KOPT-K1 (cell line): ENCODE measurements around the gene HRH1.
"Not testable (repeated sequence)": the region's sequence is repeated elsewhere in the genome, so short reads cannot be mapped to it uniquely, and the experiment has no call there.

ENCODE experiments used
- H3K27ac ChIP-seq: fragments of 200-600 bp; sonication (generic); 2 replicates; pipeline ENCODE4 v1.5.1; 2016; ENCODE audit warnings: antibody characterized with exemption, mild to moderate bottlenecking, low read depth, low read length; ENCODE audit not compliant: poor library complexity, severe bottlenecking
- H3K36me3 ChIP-seq: fragments of 200-600 bp; sonication (generic); 2 replicates; pipeline ENCODE4 v1.5.1; 2017; ENCODE audit warnings: antibody characterized with exemption, mild to moderate bottlenecking, low read length, moderate library complexity; ENCODE audit not compliant: insufficient read depth
- H3K9me3 ChIP-seq: fragments of 200-600 bp; sonication (generic); 2 replicates; pipeline ENCODE4 v1.5.1; 2017; ENCODE audit warnings: antibody characterized with exemption, low read length, mild to moderate bottlenecking; ENCODE audit not compliant: insufficient read depth, poor library complexity, severe bottlenecking

HRH1 gene

GRCh38 chr3:11203961-11204360 is 49.7 kb downstream of the HRH1 start:
- no peaks in the 10 kb centered on the region for H3K36me3 ChIP-seq
- H3K27ac ChIP-seq: no peak overlapping the region
- H3K9me3 ChIP-seq: no peaks in the 10 kb centered on the region

- no peak overlapping the region for H3K27ac ChIP-seq
- H3K36me3 ChIP-seq: no peaks in the 10 kb centered on the region
- no peaks in the 10 kb centered on the region for H3K9me3 ChIP-seq
Measured at GRCh38 chr3:11204697-11205348, 50.5 kb downstream of the HRH1 start.

DNA sequence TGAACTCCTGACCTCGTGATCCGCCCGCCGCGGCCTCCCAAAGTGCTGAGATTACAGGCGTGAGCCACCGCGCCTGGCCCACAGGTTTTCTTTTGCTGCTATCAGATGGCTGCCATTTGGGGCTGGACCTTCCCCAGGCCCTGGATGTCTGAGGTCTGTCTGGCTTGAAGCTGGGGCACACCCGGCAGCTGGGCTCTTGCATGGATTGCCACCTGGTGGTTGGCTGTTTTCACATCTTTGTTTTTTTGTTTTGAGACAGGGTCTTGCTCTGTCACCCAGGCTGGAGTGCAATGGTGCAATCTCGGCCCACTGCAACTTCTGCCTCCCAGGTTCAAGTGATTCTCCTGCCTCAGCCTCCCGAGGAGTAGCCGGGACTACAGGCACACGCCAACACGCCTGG is 51.6 kb downstream of the HRH1 start:
- not testable (repeated sequence) for H3K27ac ChIP-seq, H3K36me3 ChIP-seq, H3K9me3 ChIP-seq

GRCh38 chr3:11206316-11206715 is 52.0 kb downstream of the HRH1 start:
- no peaks in the 10 kb centered on the region for H3K36me3 ChIP-seq
- H3K27ac ChIP-seq: no peak overlapping the region
- no peaks in the 10 kb centered on the region for H3K9me3 ChIP-seq

- Histone ChIP-seq H3K27ac (no peak overlapping the region), H3K9me3 (no peaks in the 10 kb centered on the region), H3K36me3 (no peaks in the 10 kb centered on the region)
Measured at GRCh38 chr3:11206953-11207352, 52.7 kb downstream of the HRH1 start.

GRCh38 chr3:11211531-11212298 is 57.4 kb downstream of the HRH1 start:
- Histone ChIP-seq H3K36me3 (no peaks in the 10 kb centered on the region), H3K27ac (no peak overlapping the region), H3K9me3 (no peaks in the 10 kb centered on the region)

DNA sequence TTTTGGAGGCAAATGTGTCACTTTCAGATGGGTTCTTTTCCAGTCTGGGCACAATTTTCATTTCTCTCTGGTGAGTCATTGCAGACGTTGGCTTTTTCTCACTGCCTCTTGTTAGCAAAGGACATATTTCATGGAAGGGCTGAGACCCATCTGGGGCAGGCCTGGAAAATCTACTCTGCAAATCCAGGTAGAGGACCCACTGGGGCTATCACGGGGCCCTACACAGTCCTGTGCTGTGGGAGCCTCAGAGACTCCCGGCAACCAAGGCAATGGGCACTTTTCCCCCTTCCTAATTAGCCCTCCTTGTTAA is 58.0 kb downstream of the HRH1 start:
- no peak overlapping the region for H3K27ac ChIP-seq
- no peaks in the 10 kb centered on the region for H3K9me3 ChIP-seq
- no peaks in the 10 kb centered on the region for H3K36me3 ChIP-seq

GRCh38 chr3:11212784-11213183 is 58.5 kb downstream of the HRH1 start:
- no peaks in the 10 kb centered on the region for H3K36me3 ChIP-seq
- H3K9me3 ChIP-seq: no peaks in the 10 kb centered on the region
- no peak overlapping the region for H3K27ac ChIP-seq

GRCh38 chr3:11213810-11214450 is 59.6 kb downstream of the HRH1 start:
- no peaks in the 10 kb centered on the region for H3K36me3 ChIP-seq
- H3K27ac ChIP-seq: no peak overlapping the region

GRCh38 chr3:11214451-11214978 is 60.2 kb downstream of the HRH1 start:
- no peak overlapping the region for H3K27ac ChIP-seq
- no peaks in the 10 kb centered on the region for H3K9me3 ChIP-seq
- H3K36me3 ChIP-seq: no peaks in the 10 kb centered on the region

More at GRCh38 chr3:11213810-11214450, 59.6 kb downstream of the HRH1 start:
- no peaks in the 10 kb centered on the region for H3K9me3 ChIP-seq

DNA sequence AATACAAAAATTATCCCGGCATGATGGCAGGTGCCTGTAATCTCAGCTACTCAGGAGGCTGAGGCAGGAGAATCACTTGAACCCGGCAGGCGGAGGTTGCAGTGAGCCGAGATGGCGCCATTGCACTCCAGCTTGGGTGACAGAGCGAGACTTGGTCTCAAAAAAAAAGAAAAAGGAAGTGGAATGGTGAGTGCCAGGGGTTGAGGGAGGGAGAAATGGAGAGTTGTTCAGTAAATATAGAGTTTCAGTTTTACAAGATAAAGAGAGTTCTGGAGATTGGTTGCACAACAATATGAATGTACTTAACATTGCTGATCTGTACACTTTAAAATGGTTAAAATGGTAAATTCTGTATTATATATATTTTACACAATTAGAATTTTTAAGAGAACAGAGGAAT is 63.1 kb downstream of the HRH1 start:
- not testable (repeated sequence) for H3K36me3 ChIP-seq, H3K27ac ChIP-seq, H3K9me3 ChIP-seq

GRCh38 chr3:11220230-11220629 is 65.9 kb downstream of the HRH1 start:
- H3K27ac ChIP-seq: no peak overlapping the region
- no peaks in the 10 kb centered on the region for H3K36me3 ChIP-seq
- H3K9me3 ChIP-seq: no peaks in the 10 kb centered on the region

DNA sequence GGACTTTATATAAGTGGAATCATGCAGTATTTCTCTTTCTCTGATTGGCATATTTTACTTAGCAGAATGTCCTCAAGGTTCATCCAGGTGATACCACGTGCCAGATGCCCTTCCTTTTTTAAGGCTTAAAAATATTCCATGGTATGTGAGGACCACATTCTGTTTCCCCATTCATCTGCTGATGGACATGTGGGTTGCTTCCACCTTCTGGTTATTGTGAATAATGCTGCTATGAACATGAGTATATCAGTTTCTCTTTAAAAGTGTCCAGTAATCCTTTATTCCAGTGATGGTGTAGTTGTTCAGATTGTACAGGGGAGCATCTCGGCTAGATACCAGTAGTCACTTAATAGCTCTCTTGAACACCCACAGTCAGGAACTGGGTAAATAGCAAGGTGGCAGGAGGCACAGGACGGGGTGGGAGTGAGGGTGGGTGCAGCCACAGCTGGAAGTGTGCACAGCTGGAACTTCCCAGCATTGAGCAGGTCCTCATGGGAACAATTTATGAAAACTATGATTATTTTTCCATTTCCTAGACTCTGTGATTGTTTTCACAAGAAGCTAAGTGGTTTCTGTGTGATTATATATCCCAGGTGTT is 67.6 kb downstream of the HRH1 start:
- Histone ChIP-seq H3K27ac (no peak overlapping the region), H3K36me3 (no peaks in the 10 kb centered on the region), H3K9me3 (no peaks in the 10 kb centered on the region)

DNA sequence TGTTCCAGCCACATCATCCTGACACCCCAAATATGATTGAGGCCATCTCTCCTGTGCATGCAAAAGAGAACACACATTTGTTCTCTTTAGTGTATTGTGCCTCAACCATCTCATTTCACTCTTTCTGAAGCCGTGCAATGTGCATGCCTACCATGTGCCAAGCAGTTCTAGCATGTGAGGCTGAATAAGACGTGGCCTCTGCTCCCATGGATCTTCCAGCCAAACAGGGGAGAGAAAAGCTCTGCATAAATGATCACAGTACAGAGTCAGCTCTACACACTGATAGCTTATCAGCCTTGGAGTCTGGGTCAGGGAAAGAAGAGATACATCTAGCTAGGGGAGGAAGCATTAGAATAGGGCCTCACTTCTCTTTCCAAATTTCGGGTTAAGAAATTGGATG is 69.7 kb downstream of the HRH1 start:
- H3K27ac ChIP-seq: no peak overlapping the region
- no peaks in the 10 kb centered on the region for H3K9me3 ChIP-seq
- H3K36me3 ChIP-seq: no peaks in the 10 kb centered on the region

- H3K36me3 ChIP-seq: no peaks in the 10 kb centered on the region
- H3K9me3 ChIP-seq: no peaks in the 10 kb centered on the region
- H3K27ac ChIP-seq: no peak overlapping the region
Measured at GRCh38 chr3:11224870-11225229, 70.6 kb downstream of the HRH1 start.
